H54 (cell line): ENCODE results near the gene C9orf50.

ENCODE experiments used
- DNase-seq: peaks from one replicate; pipeline ENCODE4 v3.0.0; 2011; ENCODE audit warnings: low spot score, mixed read lengths; ENCODE audit not compliant: insufficient read length
- FAIRE-seq: peaks from 3 replicates; lab custom pipeline; 2011; peaks lifted over from hg19 to GRCh38; lab: Jason Lieb, UNC
- POLR2A ChIP-seq: IDR thresholded peaks from 2 replicates; pipeline ENCODE4 v1.6.1; 2011; ENCODE audit warnings: low read depth, mild to moderate bottlenecking, low read length

The C9orf50 gene

GRCh38 chr9:129574911-129575585 is 45.9 kb downstream of the C9orf50 start:
- no peak for DNase-seq
- no peak for TF ChIP-seq POLR2A
- FAIRE-seq, result no peak

GRCh38 chr9:129573977-129574376 is 46.9 kb downstream of the C9orf50 start:
- DNase-seq (no peak), FAIRE-seq (no peak)
- no peak for TF ChIP-seq POLR2A

- no peak for TF ChIP-seq POLR2A
- FAIRE-seq (no peak), DNase-seq (no peak)
Observed at GRCh38 chr9:129572517-129572916, 48.4 kb downstream of the C9orf50 start.

GRCh38 chr9:129572052-129572425 is 48.9 kb downstream of the C9orf50 start:
- TF ChIP-seq POLR2A, result no peak
- FAIRE-seq, result no peak
- no peak for DNase-seq

- no peak for DNase-seq
- no peak for TF ChIP-seq POLR2A
- no peak for FAIRE-seq
Observed at GRCh38 chr9:129571298-129572051, 49.4 kb downstream of the C9orf50 start.

GRCh38 chr9:129570450-129571297 is 50.2 kb downstream of the C9orf50 start:
- peak; percentile 61 for DNase-seq
- FAIRE-seq, result no peak
- no peak for TF ChIP-seq POLR2A

GRCh38 chr9:129569502-129570449 is 51.1 kb downstream of the C9orf50 start:
- FAIRE-seq (no peak), DNase-seq (no peak)
- TF ChIP-seq POLR2A, result no peak

GRCh38 chr9:129568560-129569501 is 52.1 kb downstream of the C9orf50 start:
- no peak for TF ChIP-seq POLR2A
- FAIRE-seq (no peak), DNase-seq (no peak)

- peak; percentile 58 for FAIRE-seq
- TF ChIP-seq POLR2A, result 0 out of 2 replicates have a peak, but pooled peaks have one; percentile 37
- peak; percentile 50 for DNase-seq
Observed at GRCh38 chr9:129567842-129568559, 52.9 kb downstream of the C9orf50 start.

- TF ChIP-seq POLR2A, result no peak
- DNase-seq (no peak), FAIRE-seq (no peak)
Observed at GRCh38 chr9:129567329-129567728, 53.6 kb downstream of the C9orf50 start.

- DNase-seq, result no peak
- TF ChIP-seq POLR2A, result no peak
- FAIRE-seq, result no peak
Observed at GRCh38 chr9:129566563-129567266, 54.2 kb downstream of the C9orf50 start.
